Sigmoid colon (tissue), 4 donors: ENCODE results near the gene FGF14.

Source experiments
- EP300 ChIP-seq, 4 donors: sonication (generic); formaldehyde crosslinking; IDR thresholded peaks; one replicate each; pipeline ENCODE4 v1.6.1; 2017; ENCODE audit warnings: antibody characterized with exemption in 4 of 4
- POLR2A ChIP-seq, 2 donors: fragments of 450-650 bp; IDR thresholded peaks; one replicate each; pipeline ENCODE4 v1.6.1; 2016; ENCODE audit warnings: antibody characterized with exemption in 2 of 2, mild to moderate bottlenecking in 2 of 2, moderate library complexity in 2 of 2
- TF ChIP-seq, protein P1 (sequence below), 4 experiments: fragments of 450-650 bp in 3 of 4; fragments of 200-600 bp in 1 of 4; IDR thresholded peaks; one replicate each; pipeline ENCODE4 v1.5.1; 2016 to 2019; ENCODE audit warnings: antibody characterized with exemption in 4 of 4, mild to moderate bottlenecking in 3 of 4, moderate library complexity in 2 of 4

DNA sequence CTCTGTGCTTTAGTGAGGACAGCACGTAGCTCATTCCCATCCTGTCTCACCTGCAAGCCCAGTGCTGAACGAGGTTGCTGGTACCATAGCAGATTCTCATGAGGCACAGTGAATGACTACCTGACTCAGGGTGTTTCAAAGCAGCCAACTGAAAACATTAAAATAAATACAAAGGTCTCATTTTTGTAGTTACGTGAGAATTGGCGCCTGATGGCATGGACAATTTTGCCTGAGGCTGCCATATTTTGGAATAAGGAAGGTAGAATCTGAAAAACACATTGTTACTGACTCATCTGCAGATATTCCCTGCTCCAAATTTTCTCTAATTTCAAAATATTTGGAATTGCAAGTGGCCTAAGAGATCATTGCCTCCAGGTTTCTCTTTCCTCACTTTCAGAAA, 429.7 kb downstream of the FGF14 start:
- no peak for TF ChIP-seq POLR2A (IDR thresholded peaks at IDR 0.05)
- TF ChIP-seq EP300 (IDR thresholded peaks at IDR 0.05) = no peak
- TF ChIP-seq, protein P1, sequence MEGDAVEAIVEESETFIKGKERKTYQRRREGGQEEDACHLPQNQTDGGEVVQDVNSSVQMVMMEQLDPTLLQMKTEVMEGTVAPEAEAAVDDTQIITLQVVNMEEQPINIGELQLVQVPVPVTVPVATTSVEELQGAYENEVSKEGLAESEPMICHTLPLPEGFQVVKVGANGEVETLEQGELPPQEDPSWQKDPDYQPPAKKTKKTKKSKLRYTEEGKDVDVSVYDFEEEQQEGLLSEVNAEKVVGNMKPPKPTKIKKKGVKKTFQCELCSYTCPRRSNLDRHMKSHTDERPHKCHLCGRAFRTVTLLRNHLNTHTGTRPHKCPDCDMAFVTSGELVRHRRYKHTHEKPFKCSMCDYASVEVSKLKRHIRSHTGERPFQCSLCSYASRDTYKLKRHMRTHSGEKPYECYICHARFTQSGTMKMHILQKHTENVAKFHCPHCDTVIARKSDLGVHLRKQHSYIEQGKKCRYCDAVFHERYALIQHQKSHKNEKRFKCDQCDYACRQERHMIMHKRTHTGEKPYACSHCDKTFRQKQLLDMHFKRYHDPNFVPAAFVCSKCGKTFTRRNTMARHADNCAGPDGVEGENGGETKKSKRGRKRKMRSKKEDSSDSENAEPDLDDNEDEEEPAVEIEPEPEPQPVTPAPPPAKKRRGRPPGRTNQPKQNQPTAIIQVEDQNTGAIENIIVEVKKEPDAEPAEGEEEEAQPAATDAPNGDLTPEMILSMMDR (IDR thresholded peaks at IDR 0.05) = no peak
